Mucosa of stomach (tissue), 1 donor: ENCODE data around the gene FBXO15.

Experiments used
- H3K27me3 ChIP-seq: one replicate; pipeline ENCODE4 v1.7.0; 2013; ENCODE audit warnings: mild to moderate bottlenecking, low read length; ENCODE audit not compliant: control insufficient read depth, insufficient read depth
- H3K36me3 ChIP-seq: one replicate; pipeline ENCODE4 v1.7.0; 2013; ENCODE audit warnings: low read length; ENCODE audit not compliant: control insufficient read depth, insufficient read depth
- H3K4me1 ChIP-seq: one replicate; pipeline ENCODE4 v1.7.0; 2013; ENCODE audit warnings: mild to moderate bottlenecking, low read length; ENCODE audit not compliant: control insufficient read depth, insufficient read depth
- H3K4me3 ChIP-seq: one replicate; pipeline ENCODE4 v1.7.0; 2013; ENCODE audit warnings: low read length
- H3K9ac ChIP-seq: one replicate; pipeline ENCODE4 v1.7.0; 2013; ENCODE audit warnings: mild to moderate bottlenecking, low read length, moderate library complexity
- H3K9me3 ChIP-seq: one replicate; pipeline ENCODE4 v1.7.0; 2013; ENCODE audit warnings: mild to moderate bottlenecking, low read length, moderate library complexity; ENCODE audit not compliant: control insufficient read depth
- donor health status: Pancreatic carcinoma.

FBXO15 gene, protein sequence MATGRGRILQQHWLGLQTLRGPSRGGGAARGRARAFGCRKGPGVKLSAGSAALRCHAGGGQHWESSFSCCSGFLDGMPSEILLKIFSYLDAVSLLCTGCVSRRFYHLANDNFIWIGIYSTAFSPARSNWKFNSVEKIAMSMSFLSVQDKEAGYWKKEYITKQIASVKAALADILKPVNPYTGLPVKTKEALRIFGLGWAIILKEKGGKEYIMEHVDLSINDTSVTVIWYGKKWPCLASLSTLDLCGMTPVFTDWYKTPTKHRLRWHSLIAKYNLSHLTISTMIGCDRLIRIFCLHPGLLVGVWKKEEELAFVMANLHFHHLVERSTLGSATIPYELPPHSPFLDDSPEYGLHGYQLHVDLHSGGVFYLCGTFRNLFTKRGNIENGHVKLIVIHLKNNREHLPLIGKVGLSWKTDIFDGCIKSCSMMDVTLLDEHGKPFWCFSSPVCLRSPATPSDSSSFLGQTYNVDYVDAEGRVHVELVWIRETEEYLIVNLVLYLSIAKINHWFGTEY

DNA sequence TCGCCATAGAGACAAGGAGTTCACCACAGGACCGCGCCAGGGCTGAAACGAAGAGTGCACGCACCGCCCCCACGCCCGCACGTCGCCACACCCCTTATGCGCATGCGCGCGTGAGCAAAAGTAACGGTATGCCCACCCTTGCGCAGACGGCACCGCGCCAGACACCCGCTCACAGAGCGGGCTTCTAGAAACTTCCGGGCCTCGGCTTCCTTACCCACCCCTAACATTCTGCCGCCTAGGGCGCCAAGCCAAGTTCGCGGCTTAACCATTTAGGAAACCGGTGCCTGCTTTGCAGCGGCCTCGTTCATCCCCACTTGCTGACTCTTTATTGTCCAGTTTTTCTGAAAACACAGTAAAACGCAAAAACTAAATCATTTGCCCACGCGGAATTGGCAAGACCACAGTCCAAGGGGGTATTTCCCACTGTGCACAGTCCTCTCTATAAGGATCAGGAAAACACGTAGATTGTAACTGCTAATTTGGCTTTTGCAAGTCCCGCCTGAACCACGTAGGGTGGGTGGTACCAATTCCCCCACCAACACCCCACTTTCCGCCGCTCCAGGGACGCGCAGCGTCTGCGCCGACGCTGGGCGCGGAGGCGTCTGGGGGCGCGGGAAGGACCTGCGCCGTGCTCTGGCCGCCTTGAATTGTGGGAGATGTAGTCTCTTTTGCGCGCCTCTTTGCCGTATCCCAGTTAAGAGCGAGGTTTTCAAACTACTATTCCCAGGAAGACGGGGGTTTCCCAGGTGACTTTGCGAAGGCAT lies at the start of gene FBXO15, which contains the start of gene TIMM21:
Gene FBXO15, minus strand, starts transcription at position 56 of the 764 bp plus-strand sequence. Its CDS starts 49 bp downstream, at position 7.
Gene TIMM21, plus strand, starts transcription at position 745 of the 764 bp plus-strand sequence. CDS start 286 bp downstream, outside the sequence.
- H3K27me3 ChIP-seq: no peaks in the 10 kb centered on the region
- peak within 1 kb of the TSS; percentile 74 for H3K9ac ChIP-seq
- H3K4me3 ChIP-seq: peak within 1 kb of the TSS; percentile 73
- H3K36me3 ChIP-seq: no peaks in the 10 kb centered on the region
- H3K4me1 ChIP-seq: peaks cover 6% of the 10 kb centered on the region
- H3K9me3 ChIP-seq: no peaks in the 10 kb centered on the region

DNA sequence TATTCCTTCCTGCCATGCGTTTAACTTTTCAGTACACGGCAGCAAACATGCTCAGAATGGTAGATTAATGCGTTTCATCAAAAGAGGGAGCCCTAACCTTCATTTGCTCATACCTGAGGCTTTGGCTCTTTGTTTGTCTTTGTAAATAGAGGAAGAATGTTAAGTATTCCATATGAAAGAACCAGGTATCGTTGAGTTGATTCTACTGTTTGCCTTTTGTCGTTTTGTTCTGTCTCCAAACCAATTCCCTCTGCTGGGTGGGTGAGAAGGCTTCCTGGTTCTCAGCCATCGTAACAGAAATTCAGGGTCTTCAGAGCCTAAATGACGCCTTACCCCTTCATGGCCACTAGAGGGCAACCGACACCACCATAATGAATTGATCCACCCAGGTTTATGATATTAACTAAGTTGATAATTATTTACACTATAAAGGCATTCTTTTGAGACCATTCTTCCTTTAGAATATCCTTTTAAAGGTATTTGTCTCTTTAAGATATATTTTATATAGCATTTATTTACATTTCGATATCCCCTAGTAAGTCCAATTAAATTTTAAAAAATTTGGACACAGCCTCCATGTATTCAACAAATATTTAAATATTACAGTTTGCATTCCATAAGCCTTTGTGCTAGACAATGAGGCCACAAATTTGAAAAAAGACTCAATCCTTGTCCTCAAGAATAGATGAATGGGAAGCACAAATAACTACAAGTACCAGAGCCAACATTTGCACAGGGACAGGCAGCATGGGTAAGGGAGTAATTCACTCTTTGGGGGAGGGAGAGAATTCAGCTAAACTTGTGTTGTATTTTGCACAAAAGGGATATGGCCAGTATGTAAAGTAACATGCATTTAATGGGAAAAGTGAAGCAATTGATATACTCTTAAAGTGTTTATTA lies 48.8 kb upstream of the FBXO15 start:
- H3K9me3 ChIP-seq: no peaks in the 10 kb centered on the region
- no peaks in the 10 kb centered on the region for H3K36me3 ChIP-seq
- H3K9ac ChIP-seq: peak overlapping the region; percentile 54
- H3K27me3 ChIP-seq: peaks cover 9% of the 10 kb centered on the region
- H3K4me3 ChIP-seq: peak overlapping the region; percentile 6
- H3K4me1 ChIP-seq: peaks cover 20% of the 10 kb centered on the region

DNA sequence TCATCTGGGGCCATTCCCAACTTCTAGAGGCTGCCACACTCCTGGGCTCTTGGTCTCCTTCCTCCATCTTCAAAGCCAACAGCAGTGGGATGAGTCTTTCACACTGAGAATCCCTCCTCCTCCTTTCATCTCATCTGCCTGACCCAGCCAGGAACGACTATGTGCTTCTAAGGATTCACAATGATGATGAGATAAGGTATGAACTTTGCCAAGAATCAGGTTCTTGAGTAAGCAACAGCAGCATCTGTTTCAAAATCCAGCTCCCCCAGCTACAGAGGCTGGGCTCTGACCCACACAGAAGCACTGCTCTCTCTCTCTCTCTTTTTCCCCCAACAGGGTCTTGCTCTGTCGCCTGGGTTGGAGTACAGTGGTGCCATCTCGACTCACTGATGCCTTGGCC lies 47.1 kb upstream of the FBXO15 start:
- H3K27me3 ChIP-seq: peaks cover 11% of the 10 kb centered on the region
- no peak overlapping the region for H3K4me3 ChIP-seq
- peaks cover 20% of the 10 kb centered on the region for H3K4me1 ChIP-seq
- H3K9ac ChIP-seq: no peak overlapping the region
- no peaks in the 10 kb centered on the region for H3K36me3 ChIP-seq
- no peaks in the 10 kb centered on the region for H3K9me3 ChIP-seq

DNA sequence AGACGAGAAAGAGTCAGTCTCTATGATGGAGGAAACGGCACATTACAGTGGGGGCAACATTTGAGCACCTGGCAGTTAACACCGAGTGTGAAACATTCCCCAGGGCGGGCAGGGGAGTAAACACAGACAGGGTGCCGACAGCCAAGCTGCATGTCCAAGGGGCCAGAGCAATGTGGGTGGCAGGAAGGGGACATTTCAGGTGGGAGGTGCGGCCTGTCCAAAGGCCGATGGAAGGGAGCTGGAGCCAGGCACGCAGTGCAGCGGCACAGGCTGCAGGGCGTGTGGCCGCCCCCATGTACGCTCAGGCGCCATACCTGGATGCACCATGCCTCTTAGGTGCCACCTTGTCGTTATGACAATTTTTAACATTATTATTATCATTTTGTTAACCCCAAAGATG lies 43.9 kb upstream of the FBXO15 start:
- Histone ChIP-seq H3K9ac (no peak overlapping the region), H3K36me3 (no peaks in the 10 kb centered on the region), H3K9me3 (no peaks in the 10 kb centered on the region)

DNA sequence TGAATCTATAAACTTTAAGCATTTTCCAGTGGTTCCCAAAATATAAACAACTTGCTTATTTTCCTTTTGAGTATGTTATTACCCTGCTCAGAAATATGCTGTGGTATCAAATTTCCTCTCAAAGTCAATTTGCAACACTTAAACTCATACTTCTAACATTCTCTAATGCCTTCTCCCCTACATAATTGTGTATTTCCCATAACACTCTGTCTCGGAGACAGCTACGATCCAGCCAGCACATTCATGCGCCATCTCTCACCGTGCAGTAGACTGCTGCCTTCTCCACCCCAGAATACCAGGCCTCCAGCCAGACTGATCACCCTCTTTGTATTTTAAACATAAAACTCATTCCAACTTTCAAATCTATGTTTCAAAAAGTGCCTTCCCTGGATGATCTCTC lies 42.5 kb upstream of the FBXO15 start:
- Histone ChIP-seq H3K4me1 (no peaks in the 10 kb centered on the region), H3K9me3 (no peaks in the 10 kb centered on the region), H3K4me3 (no peak overlapping the region)

More for the DNA sequence above, 43.9 kb upstream of the FBXO15 start:
- H3K27me3 ChIP-seq: peaks cover 11% of the 10 kb centered on the region
- H3K4me1 ChIP-seq: no peaks in the 10 kb centered on the region
- H3K4me3 ChIP-seq: no peak overlapping the region

DNA sequence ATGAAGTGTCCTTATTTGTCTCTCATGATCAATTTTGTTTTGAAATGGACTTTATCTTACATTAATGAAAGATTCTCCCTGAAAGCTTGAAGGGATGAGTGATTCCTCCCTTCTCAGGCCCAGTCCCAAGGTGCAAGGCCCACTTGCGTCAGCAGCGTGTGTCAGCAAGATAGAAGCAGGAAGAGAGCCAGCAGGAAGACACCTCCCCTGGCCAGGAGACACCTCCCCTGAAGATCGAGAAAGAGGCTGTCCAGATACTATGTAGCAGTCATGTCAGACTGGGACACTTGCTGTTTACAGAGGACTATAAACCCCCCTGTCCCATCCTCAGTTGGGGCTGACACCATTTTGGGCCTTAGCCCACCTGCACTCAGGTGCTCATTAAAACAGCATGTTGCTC lies 39.0 kb upstream of the FBXO15 start:
- no peak overlapping the region for H3K9ac ChIP-seq
- no peaks in the 10 kb centered on the region for H3K9me3 ChIP-seq
- H3K36me3 ChIP-seq: no peaks in the 10 kb centered on the region
- H3K4me1 ChIP-seq: no peaks in the 10 kb centered on the region
- peaks cover 7% of the 10 kb centered on the region for H3K27me3 ChIP-seq
- no peak overlapping the region for H3K4me3 ChIP-seq

More for the DNA sequence above, 42.5 kb upstream of the FBXO15 start:
- Histone ChIP-seq H3K9ac (no peak overlapping the region), H3K27me3 (peaks cover 12% of the 10 kb centered on the region), H3K36me3 (no peaks in the 10 kb centered on the region)

DNA sequence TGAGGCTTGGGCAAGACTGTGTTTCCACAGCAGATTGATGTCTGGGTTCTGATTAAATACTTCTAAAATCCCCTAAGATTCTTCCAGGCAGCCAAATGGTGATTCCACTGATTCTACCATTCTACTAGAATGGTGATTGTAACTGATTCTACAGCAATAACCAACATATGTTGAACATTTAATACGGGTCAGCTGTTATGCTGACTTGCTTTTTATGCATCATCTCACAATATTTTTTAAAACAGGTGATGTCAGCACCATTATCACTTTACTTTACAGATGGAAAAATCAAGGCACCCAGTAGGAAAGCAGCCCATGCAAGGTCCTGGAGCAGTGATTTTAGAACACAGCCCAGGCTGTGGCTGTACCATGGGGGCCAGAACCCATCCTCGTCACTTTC lies 38.2 kb upstream of the FBXO15 start:
- Histone ChIP-seq H3K27me3 (peaks cover 3% of the 10 kb centered on the region), H3K9ac (no peak overlapping the region), H3K4me1 (no peaks in the 10 kb centered on the region), H3K36me3 (no peaks in the 10 kb centered on the region), H3K9me3 (no peaks in the 10 kb centered on the region), H3K4me3 (no peak overlapping the region)

DNA sequence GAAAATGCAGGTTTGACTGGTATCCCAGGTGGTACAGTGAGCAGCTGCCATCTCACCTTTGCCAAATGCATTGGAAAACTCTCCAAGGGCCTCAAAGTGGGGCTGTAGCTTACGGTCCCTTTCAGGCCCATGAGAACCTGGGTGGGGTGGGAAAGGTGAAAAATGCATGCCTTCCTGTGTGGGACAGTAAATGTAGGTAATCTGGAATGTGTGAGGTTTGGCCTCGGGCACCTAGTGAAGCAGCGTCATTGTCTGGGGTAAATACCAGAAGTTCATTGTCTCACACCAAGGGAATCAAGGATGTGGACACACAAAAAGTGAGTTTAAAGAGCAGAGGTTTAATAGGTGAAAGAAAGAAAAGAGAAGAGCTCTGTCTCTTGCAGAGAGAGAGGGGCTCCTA lies 37.2 kb upstream of the FBXO15 start:
- Histone ChIP-seq H3K36me3 (no peaks in the 10 kb centered on the region), H3K9me3 (no peaks in the 10 kb centered on the region), H3K27me3 (peaks cover 3% of the 10 kb centered on the region), H3K9ac (no peak overlapping the region), H3K4me1 (no peaks in the 10 kb centered on the region), H3K4me3 (no peak overlapping the region)

DNA sequence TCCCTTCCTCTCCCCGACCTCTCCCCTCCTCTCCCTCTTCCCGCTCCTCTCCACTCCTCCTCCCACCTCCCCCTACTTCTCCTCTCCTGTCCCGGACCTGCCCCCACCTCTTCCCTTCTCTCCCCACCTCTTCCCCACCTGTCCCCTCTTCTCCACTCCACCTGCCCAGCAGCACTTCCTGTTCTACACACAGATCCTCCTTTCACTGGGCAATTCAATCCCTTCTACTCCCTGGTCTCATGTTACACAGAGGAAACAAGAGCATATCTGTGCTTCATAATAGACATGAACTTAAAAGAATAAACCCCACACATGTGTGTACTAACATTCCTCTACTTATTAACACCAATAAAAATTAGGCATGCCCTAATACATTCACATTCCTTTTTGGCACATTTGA lies 35.5 kb upstream of the FBXO15 start:
- Histone ChIP-seq H3K9ac (no peak overlapping the region), H3K4me1 (no peaks in the 10 kb centered on the region), H3K9me3 (no peaks in the 10 kb centered on the region), H3K36me3 (no peaks in the 10 kb centered on the region), H3K4me3 (no peak overlapping the region), H3K27me3 (peaks cover 3% of the 10 kb centered on the region)

DNA sequence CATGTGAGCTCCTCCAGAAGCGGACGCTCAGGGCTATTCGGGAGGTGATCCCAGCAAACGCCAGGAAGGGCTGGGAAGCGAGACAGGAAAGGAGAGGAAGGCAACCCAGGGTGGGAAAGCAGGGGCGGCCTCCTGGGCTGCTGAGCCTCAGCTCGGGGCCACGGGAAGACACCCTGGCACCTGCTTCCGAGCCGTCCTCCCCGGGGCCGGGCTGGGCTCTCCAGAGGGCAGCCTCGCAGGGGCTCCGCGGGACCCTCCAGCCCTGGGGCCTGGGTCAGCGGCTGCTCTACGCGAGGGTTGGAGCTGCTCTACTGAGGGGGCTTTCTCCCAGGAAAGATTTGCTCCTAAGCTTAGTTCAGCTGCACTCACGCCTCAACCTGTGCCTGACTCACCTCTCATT lies 34.7 kb upstream of the FBXO15 start:
- no peak overlapping the region for H3K9ac ChIP-seq

DNA sequence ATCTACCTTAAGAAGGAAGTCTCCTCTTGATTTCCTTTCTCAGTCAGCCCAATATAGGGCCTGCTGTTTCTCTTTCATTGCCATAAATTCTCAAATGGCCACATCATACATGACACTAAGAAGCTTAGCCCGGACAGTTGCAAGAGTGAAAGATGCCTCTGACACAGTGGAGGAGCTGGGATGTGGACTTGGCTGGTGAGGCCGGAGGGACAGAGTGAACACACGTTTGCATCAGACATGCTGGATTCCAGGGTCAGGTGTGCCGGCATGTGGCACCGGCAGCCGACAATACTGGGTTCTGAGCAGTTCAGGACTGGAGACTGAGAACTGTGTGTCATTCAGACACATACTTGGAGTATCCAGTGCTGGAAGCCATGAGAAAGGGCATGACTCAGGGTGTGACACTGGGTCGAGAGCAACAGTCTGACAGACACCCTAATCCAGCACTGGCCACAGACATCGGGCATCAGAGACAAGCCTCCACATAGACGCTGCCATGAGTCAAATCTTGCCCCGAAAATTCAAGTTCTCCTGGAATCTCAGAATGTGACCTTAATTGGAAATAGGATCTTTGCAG lies 32.1 kb upstream of the FBXO15 start:
- Histone ChIP-seq H3K9me3 (no peaks in the 10 kb centered on the region), H3K4me1 (no peaks in the 10 kb centered on the region), H3K9ac (no peak overlapping the region), H3K36me3 (no peaks in the 10 kb centered on the region), H3K4me3 (no peak overlapping the region), H3K27me3 (peaks cover 3% of the 10 kb centered on the region)

More for the DNA sequence above, 34.7 kb upstream of the FBXO15 start:
- no peaks in the 10 kb centered on the region for H3K9me3 ChIP-seq
- H3K27me3 ChIP-seq: peaks cover 3% of the 10 kb centered on the region
- H3K4me3 ChIP-seq: no peak overlapping the region
- no peaks in the 10 kb centered on the region for H3K36me3 ChIP-seq
- H3K4me1 ChIP-seq: no peaks in the 10 kb centered on the region
